ENCODE results near the gene ANKS1B.

The ANKS1B gene

DNA sequence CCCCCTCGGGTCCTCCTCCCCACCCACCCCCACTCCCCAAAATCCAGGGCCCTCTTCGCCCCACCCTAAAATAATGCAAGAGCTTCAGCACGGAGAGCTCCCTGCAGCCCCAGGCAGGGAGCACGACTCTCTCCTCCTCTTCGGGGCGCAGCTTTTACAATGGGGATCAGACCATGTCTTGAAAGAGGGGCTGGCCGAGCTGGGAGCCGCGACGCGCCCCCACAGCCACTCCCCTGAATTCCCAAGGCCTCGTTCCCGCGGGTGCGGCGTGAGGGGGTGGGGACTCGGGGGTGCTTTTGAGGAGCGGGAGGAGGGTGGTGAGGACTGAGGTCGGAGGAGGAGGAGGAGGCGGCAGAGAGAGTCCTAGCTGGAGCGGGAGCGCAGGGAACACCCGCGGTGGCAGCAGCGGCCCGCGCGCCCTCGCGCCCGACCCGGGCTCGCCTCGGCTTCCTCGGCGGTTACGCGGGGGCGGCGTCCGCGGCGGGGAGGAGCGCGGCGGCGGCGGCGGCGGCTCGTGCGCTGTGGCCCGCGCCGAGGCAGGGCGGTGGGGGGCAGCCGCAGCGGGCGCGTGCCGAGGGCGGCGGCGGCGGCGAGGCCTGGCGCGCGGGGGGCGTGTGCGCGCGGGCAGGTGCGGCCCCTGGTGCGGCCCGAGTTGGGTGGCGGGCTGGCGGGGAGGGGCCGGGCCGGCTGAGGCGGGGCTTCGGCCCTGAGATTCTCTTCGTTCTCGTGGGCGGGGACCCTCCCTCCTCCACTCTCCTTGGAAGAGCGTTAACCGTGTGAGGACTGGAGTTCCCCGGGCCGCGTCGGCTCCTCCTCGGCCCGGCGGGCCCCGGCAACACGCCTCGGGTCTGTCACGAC lies at the start of gene ANKS1B:
Gene ANKS1B, minus strand, starts transcription at position 666 of the 858 bp plus-strand sequence. CDS start 699 bp downstream, outside the sequence.
- TF ChIP-seq, protein P1, sequence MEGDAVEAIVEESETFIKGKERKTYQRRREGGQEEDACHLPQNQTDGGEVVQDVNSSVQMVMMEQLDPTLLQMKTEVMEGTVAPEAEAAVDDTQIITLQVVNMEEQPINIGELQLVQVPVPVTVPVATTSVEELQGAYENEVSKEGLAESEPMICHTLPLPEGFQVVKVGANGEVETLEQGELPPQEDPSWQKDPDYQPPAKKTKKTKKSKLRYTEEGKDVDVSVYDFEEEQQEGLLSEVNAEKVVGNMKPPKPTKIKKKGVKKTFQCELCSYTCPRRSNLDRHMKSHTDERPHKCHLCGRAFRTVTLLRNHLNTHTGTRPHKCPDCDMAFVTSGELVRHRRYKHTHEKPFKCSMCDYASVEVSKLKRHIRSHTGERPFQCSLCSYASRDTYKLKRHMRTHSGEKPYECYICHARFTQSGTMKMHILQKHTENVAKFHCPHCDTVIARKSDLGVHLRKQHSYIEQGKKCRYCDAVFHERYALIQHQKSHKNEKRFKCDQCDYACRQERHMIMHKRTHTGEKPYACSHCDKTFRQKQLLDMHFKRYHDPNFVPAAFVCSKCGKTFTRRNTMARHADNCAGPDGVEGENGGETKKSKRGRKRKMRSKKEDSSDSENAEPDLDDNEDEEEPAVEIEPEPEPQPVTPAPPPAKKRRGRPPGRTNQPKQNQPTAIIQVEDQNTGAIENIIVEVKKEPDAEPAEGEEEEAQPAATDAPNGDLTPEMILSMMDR (IDR thresholded peaks at IDR 0.05; ENCODE audit: extremely low read depth, insufficient read depth, missing control alignments), result no peak
- in situ Hi-C loops (cut with MboI; ENCODE audit: low pct_unique_long_range_greater_than_20kb, low sequenced_read_pairs, unreplicated experiment), result no loop called here
- peak; percentile 73 for DNase-seq (ENCODE audit: low spot score)

DNA sequence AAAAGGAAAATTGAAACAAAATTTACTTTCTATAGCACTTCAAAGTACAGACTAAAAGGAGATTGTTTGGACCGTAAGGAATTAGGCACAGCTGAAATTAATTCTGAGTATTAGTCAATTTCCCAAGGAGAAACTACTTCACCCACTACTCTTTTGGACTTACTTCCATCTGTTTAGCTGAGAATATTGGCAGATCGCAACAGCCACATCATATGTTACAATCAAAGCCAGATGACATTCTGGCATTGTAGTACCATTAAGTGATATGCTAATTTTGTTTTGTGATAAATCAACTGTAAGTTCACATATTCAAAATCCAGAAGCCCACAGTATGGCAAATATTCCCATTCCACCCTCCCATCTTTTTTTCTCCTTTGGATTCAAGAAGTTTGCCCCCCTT lies 47.1 kb upstream of the ANKS1B start:
- in situ Hi-C loops (cut with MboI; ENCODE audit: low pct_unique_long_range_greater_than_20kb, low sequenced_read_pairs, unreplicated experiment), result no loop called here
- no peak for DNase-seq (ENCODE audit: low spot score)
- TF ChIP-seq, protein P1 (IDR thresholded peaks at IDR 0.05; ENCODE audit: extremely low read depth, insufficient read depth, missing control alignments), result no peak

DNA sequence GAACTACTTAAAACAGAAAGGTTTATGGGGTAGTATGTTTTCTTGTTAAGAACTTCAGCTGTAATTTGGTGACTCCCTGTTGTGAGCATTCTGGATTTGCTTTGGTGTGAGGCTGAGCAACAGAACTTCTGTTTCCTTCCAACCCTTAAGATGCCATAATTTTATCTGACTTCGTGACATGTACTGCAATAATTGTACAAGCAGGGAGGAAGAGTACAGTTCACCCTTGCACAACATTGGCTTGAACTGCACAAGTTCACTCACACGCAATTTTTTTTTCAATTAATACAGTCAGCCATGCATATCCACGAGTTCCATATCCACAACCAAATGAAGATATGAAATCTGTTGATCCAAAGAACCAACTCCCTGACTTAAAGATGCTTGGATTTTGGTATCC lies 42.9 kb upstream of the ANKS1B start:
- in situ Hi-C loops (cut with MboI; ENCODE audit: low pct_unique_long_range_greater_than_20kb, low sequenced_read_pairs, unreplicated experiment), result no loop called here
- DNase-seq (ENCODE audit: low spot score), result no peak
- TF ChIP-seq, protein P1 (IDR thresholded peaks at IDR 0.05; ENCODE audit: extremely low read depth, insufficient read depth, missing control alignments), result no peak

DNA sequence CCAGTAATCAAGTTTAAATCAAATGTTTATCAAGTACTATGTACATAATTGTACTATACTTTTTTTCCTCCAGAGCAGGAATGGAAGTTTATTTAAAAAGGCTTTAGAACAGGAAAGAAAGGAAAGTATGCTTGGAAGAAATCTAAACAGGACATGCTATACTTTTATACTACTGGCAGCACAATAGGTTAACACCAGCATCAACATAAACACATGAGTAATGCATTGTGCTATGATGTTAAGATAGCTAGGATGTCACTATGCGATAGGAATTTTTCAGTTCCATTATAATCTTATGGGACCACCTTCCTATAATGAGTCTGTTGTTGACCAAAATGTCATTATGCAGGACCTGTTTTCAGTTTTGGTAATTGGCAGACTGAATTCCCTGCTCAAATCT lies 41.5 kb upstream of the ANKS1B start:
- no peak for DNase-seq (ENCODE audit: low spot score)
- TF ChIP-seq, protein P1 (IDR thresholded peaks at IDR 0.05; ENCODE audit: extremely low read depth, insufficient read depth, missing control alignments), result no peak
- in situ Hi-C loops (cut with MboI; ENCODE audit: low pct_unique_long_range_greater_than_20kb, low sequenced_read_pairs, unreplicated experiment), result no loop called here

DNA sequence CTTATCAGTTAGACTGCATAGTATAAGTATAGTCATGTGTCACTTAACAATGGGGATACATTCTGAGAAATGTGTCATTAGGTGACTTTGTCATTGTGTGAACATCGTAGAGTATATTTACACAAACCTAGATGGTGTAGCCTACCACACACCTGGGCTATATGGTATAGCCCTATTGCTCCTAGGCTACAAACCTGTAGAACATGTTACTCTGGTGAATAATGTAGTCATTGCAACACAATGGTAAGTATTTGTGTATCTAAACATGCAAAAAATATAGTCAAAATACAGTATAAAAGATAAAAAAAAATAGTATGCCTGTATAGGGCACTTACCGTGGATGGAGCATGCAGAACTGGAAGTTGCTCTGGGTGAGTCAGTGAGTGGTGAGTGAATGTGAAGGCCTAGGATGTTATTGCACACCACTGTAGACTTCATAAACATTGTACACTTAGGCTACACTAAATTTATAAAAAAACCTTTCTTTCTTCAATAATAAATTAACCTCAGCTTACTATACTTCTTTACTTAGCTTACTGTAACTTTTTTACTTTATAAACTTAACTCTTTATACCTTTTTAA lies 40.3 kb upstream of the ANKS1B start:
- in situ Hi-C loops (cut with MboI; ENCODE audit: low pct_unique_long_range_greater_than_20kb, low sequenced_read_pairs, unreplicated experiment), result no loop called here

DNA sequence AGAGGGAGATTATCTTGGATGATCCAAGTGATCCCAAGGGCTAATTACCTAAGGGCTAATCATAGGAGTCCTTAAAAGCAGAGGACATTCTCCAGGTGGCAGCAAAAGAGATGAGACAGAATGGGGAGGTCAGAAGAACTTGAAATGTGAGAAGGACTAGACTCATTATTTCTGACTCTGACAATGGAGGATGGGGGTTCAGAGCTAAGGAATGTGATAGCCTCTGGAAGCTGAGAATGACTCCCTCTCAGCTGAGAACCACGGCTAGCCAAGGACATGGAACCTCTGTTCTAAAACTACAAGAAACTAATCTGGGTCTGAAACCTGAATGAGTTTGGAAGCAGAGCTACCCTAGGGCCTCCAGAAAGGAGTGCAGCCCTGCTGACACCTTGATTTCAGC lies 35.6 kb upstream of the ANKS1B start:
- TF ChIP-seq, protein P1 (IDR thresholded peaks at IDR 0.05; ENCODE audit: extremely low read depth, insufficient read depth, missing control alignments), result no peak
- no peak for DNase-seq (ENCODE audit: low spot score)
- in situ Hi-C loops (cut with MboI; ENCODE audit: low pct_unique_long_range_greater_than_20kb, low sequenced_read_pairs, unreplicated experiment), result no loop called here

More for the DNA sequence above, 40.3 kb upstream of the ANKS1B start:
- no peak for DNase-seq (ENCODE audit: low spot score)
- TF ChIP-seq, protein P1 (IDR thresholded peaks at IDR 0.05; ENCODE audit: extremely low read depth, insufficient read depth, missing control alignments), result no peak

All from GM13977 (cell line).